ENCODE results near the gene CNP. TPM values are rescaled to one million over a fixed set of nuclear protein-coding genes. Genes with fewer than 3 reads are reported as not detected.

Gene CNP
- total RNA-seq, 1 donor, result 64.3 TPM

DNA sequence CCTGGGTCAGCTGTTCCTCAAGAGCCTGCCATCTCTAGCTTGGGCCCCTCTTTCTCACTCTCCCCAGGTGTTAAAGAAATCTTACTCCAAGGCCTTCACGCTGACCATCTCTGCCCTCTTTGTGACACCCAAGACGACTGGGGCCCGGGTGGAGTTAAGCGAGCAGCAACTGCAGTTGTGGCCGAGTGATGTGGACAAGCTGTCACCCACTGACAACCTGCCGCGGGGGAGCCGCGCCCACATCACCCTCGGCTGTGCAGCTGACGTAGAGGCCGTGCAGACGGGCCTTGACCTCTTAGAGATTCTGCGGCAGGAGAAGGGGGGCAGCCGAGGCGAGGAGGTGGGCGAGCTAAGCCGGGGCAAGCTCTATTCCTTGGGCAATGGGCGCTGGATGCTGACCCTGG is 6.8 kb downstream of the CNP start:
- no peak for DNase-seq (ENCODE audit: low read depth)
- no peak overlapping the region for H3K4me3 ChIP-seq (ENCODE audit: low read depth, low read length)
- TF ChIP-seq CTCF (IDR thresholded peaks at IDR 0.05; ENCODE audit: insufficient read depth, low read length), result no peak

- TF ChIP-seq CTCF (IDR thresholded peaks at IDR 0.05; ENCODE audit: insufficient read depth, low read length), result no peak
- no peak for DNase-seq (ENCODE audit: low read depth)
- no peak overlapping the region for H3K4me3 ChIP-seq (ENCODE audit: low read depth, low read length)
These were observed 7.4 kb downstream of the CNP start for GRCh38 chr17:41974031-41974430.

DNA sequence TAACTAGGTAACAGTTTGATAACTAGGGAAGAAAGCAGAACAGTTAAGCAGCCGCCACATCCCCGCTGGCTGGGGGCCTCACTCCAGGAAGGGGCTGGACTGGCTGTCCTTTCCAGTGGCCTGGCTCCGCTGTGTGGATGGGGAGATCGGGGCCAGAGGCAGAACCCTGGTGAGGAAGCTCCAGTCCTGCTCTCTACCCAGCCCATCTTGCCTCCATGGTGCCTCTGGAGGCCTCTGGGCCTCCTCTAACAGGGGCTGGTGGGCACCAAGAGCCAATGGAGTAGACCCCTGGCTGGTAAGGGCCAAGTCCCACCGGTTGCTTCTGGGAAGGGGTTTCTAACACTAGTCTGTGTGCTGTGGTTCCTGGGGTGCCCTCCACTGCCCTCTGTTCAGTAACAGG is 8.1 kb downstream of the CNP start:
- TF ChIP-seq CTCF (IDR thresholded peaks at IDR 0.05; ENCODE audit: insufficient read depth, low read length), result no peak
- DNase-seq (ENCODE audit: low read depth), result no peak
- H3K4me3 ChIP-seq (ENCODE audit: low read depth, low read length), result no peak overlapping the region

- H3K4me3 ChIP-seq (ENCODE audit: low read depth, low read length), result no peak overlapping the region
- TF ChIP-seq CTCF (IDR thresholded peaks at IDR 0.05; ENCODE audit: insufficient read depth, low read length), result no peak
- peak; percentile 69 for DNase-seq (ENCODE audit: low read depth)
These were observed 8.8 kb downstream of the CNP start for GRCh38 chr17:41975099-41976083.

GRCh38 chr17:41976142-41976768 is 9.7 kb downstream of the CNP start:
- peak overlapping the region; percentile 18 for H3K4me3 ChIP-seq (ENCODE audit: low read depth, low read length)
- peak; percentile 69 for DNase-seq (ENCODE audit: low read depth)
- no peak for TF ChIP-seq CTCF (IDR thresholded peaks at IDR 0.05; ENCODE audit: insufficient read depth, low read length)

GRCh38 chr17:41977991-41978390 is 11.4 kb downstream of the CNP start:
- DNase-seq (ENCODE audit: low read depth), result no peak
- TF ChIP-seq CTCF (IDR thresholded peaks at IDR 0.05; ENCODE audit: insufficient read depth, low read length), result no peak
- H3K4me3 ChIP-seq (ENCODE audit: low read depth, low read length), result no peak overlapping the region
